Measurements from ENCODE around the gene ISLR.

- TF ChIP-seq NFE2L2 (IDR thresholded peaks at IDR 0.05; ENCODE audit: low read depth, low read length) = no peak
- no peak for TF ChIP-seq POLR2A (IDR thresholded peaks at IDR 0.05; ENCODE audit: low read depth, low read length)
- no peak for TF ChIP-seq RAD21 (IDR thresholded peaks at IDR 0.05; ENCODE audit: low read length)
- TF ChIP-seq CTCF (conservative IDR thresholded peaks at IDR 0.05; ENCODE audit: low read depth, low read length) = no peak
- TF ChIP-seq RFX5 (IDR thresholded peaks at IDR 0.05; ENCODE audit: low read depth, low read length) = no peak
- TF ChIP-seq FOS (IDR thresholded peaks at IDR 0.05; ENCODE audit: low read depth, low read length) = no peak
- TF ChIP-seq RCOR1 (IDR thresholded peaks at IDR 0.05; ENCODE audit: insufficient replicate concordance, low read length) = no peak
- TF ChIP-seq BHLHE40 (IDR thresholded peaks at IDR 0.05; ENCODE audit: low read depth, low read length) = no peak
- no peak for TF ChIP-seq MAFK (IDR thresholded peaks at IDR 0.05; ENCODE audit: low read depth, low read length)
- TF ChIP-seq MXI1 (IDR thresholded peaks at IDR 0.05; ENCODE audit: borderline replicate concordance, low read depth, low read length) = no peak
- TF ChIP-seq ELK1 (IDR thresholded peaks at IDR 0.05; ENCODE audit: borderline replicate concordance, low read depth, low read length) = no peak
These were observed 34.3 kb downstream of the ISLR start for GRCh38 chr15:74207652-74208440.
